HepG2 (cell line): ENCODE data around the gene SUMO4. TPM values are rescaled to one million over a fixed set of nuclear protein-coding genes. Genes with fewer than 3 reads are reported as not detected.

Experiments used
- ATAC-seq: fragments of 200-7000 bp; cut with Tn5 transposase; 3 replicates; pipeline ENCODE4 v1.9.1; 2020; ENCODE audit warnings: mild to moderate bottlenecking, moderate library complexity
- BruUV-seq: library from RNA; stranded (reverse); fragments of 400-500 nt; replicated peaks from 2 replicates; lab custom pipeline; 2021; lab: Mats Ljungman, UMichigan
- CTCF ChIA-PET: fragments of 300-600 bp; formaldehyde crosslinking; extraction: SDS; loops from one replicate; lab custom pipeline; 2021; ENCODE audit warnings: low total read pairs, inconsistent platforms, low intra/inter-chr PET ratio; lab: Yijun Ruan, JAX
- POLR2A ChIA-PET: fragments of 350-600 bp; sonication (Branson Sonifier 250); formaldehyde crosslinking; loops from one replicate; lab custom pipeline; 2020; ENCODE audit warnings: antibody characterized with exemption, inconsistent platforms; lab: Yijun Ruan, JAX
- DNase-seq: peaks from one replicate; pipeline ENCODE4 v3.0.0-alpha.2; 2015; ENCODE audit warnings: low spot score
- FAIRE-seq: peaks from 3 replicates; lab custom pipeline; 2011; peaks lifted over from hg19 to GRCh38; lab: Jason Lieb, UNC
- H2AFZ ChIP-seq: one replicate; pipeline ENCODE4 v1.6.1; 2011; ENCODE audit warnings: low read length, inconsistent platforms
- H3K27ac ChIP-seq: fragments of 300-600 bp; 3 replicates; pipeline ENCODE4 v1.8.0; 2011; ENCODE audit warnings: mixed run types, mild to moderate bottlenecking, mixed read lengths, low read length, inconsistent platforms; ENCODE audit not compliant: insufficient read depth; ENCODE audit errors: extremely low read length
- H3K27me3 ChIP-seq, 2 experiments: fragments of 200-600 bp in 1 of 2; 2 replicates in 1 of 2; 3 replicates in 1 of 2; pipeline versions ENCODE4 v1.6.0 to v1.8.0; 2011; ENCODE audit warnings: low read length in 2 of 2, mild to moderate bottlenecking in 2 of 2, moderate library complexity in 2 of 2, inconsistent platforms in 1 of 2; ENCODE audit not compliant: insufficient read depth in 2 of 2, control insufficient read depth in 1 of 2
- H3K36me3 ChIP-seq, 2 experiments: fragments of 200-600 bp in 1 of 2; replicated peaks in 1 of 2; 2 replicates in 1 of 2; 3 replicates in 1 of 2; pipeline versions ENCODE4 v1.5.1 to v1.8.0; 2011; ENCODE audit warnings: low read length in 2 of 2, inconsistent platforms in 1 of 2; ENCODE audit not compliant: insufficient read depth in 2 of 2, control insufficient read depth in 1 of 2
- H3K4me1 ChIP-seq: 2 replicates; pipeline ENCODE4 v1.5.1; 2012; ENCODE audit warnings: low read length, inconsistent platforms; ENCODE audit not compliant: insufficient read depth
- H3K4me2 ChIP-seq: 2 replicates; pipeline ENCODE4 v1.6.0; 2011; ENCODE audit warnings: low read depth, low read length, inconsistent platforms
- H3K4me3 ChIP-seq, 3 experiments: fragments of 200-600 bp in 1 of 3; sonication (generic), shearing (Covaris generic) in 1 of 3; replicated peaks in 1 of 3; 2 replicates each; pipeline ENCODE4 v1.5.1; 2011 to 2016; ENCODE audit warnings: low read length in 3 of 3, inconsistent platforms in 2 of 3, low read depth in 2 of 3, mild to moderate bottlenecking in 2 of 3, control low read depth in 1 of 3, mixed read lengths in 1 of 3; ENCODE audit not compliant: insufficient read depth in 1 of 3
- H3K79me2 ChIP-seq: one replicate; pipeline ENCODE4 v1.6.1; 2011; ENCODE audit warnings: low read length, inconsistent platforms; ENCODE audit not compliant: insufficient read depth
- H3K9ac ChIP-seq: 2 replicates; pipeline ENCODE4 v1.6.0; 2011; ENCODE audit warnings: mild to moderate bottlenecking, low read depth, low read length, inconsistent platforms; ENCODE audit not compliant: insufficient read depth
- H3K9me3 ChIP-seq: 2 replicates; pipeline ENCODE4 v1.5.1; 2012; ENCODE audit warnings: mild to moderate bottlenecking, low read length
- H4K20me1 ChIP-seq: 2 replicates; pipeline ENCODE4 v1.6.0; 2011; ENCODE audit warnings: inconsistent platforms, mild to moderate bottlenecking, low read length, moderate library complexity; ENCODE audit not compliant: insufficient read depth
- CENPX ChIP-seq: sonication (generic); formaldehyde crosslinking; IDR thresholded peaks from 2 replicates; pipeline ENCODE4 v1.9.0; 2021; ENCODE audit warnings: mild to moderate bottlenecking, missing genetic modification reagents, moderate library complexity
- CREB1 ChIP-seq, 2 experiments: fragments of 450-650 bp in 1 of 2; IDR thresholded peaks; 2 replicates each; pipeline ENCODE4 v1.6.1; 2016 to 2017; ENCODE audit warnings: control low read depth in 1 of 2, mild to moderate bottlenecking in 1 of 2, missing compliant biosample characterization in 1 of 2, missing genetic modification characterization in 1 of 2
- HNF1B ChIP-seq: sonication (generic); formaldehyde crosslinking; IDR thresholded peaks from 2 replicates; pipeline ENCODE4 v1.5.1; 2020; ENCODE audit warnings: mild to moderate bottlenecking, moderate library complexity, missing genetic modification reagents
- MZF1 ChIP-seq: sonication (generic); formaldehyde crosslinking; IDR thresholded peaks from 2 replicates; pipeline ENCODE4 v1.8.1; 2023; ENCODE audit warnings: mild to moderate bottlenecking, missing genetic modification reagents, borderline replicate concordance
- RXRA ChIP-seq: sonication (generic); formaldehyde crosslinking; IDR thresholded peaks from 2 replicates; pipeline ENCODE4 v1.5.1; 2020; ENCODE audit warnings: missing genetic modification reagents
- ZBTB21 ChIP-seq: sonication (generic); formaldehyde crosslinking; IDR thresholded peaks from 2 replicates; pipeline ENCODE4 v1.4.0; 2020; ENCODE audit warnings: missing genetic modification reagents
- ZNF251 ChIP-seq: sonication (generic); formaldehyde crosslinking; IDR thresholded peaks from 2 replicates; pipeline ENCODE4 v1.9.0; 2021; ENCODE audit warnings: mild to moderate bottlenecking, missing genetic modification reagents
- ZNF30 ChIP-seq: sonication (generic); formaldehyde crosslinking; IDR thresholded peaks from 2 replicates; pipeline ENCODE4 v1.5.0; 2020; ENCODE audit warnings: mild to moderate bottlenecking, missing genetic modification reagents
- ZNF512B ChIP-seq: sonication (generic); formaldehyde crosslinking; IDR thresholded peaks from 2 replicates; pipeline ENCODE4 v1.5.1; 2020; ENCODE audit warnings: missing genetic modification reagents, mild to moderate bottlenecking, borderline replicate concordance
- WGBS: methylation state at CpG from one replicate; pipeline ENCODE4 v1.1.6; 2017; ENCODE audit warnings: low lambda C conversion rate; 5-methylcytosine and 5-hydroxymethylcytosine counted together
- in situ Hi-C: cut with HindIII; loops from 2 replicates; pipeline ENCODE4 v1.10.0; 2017; ENCODE audit warnings: low pct_unique_long_range_greater_than_20kb; ENCODE audit not compliant: extremely low pct_ligation_motif_present
- intact Hi-C: fragments of 100-400 bp; cut with micrococcal nuclease; formaldehyde crosslinking; loops from one replicate; pipeline ENCODE4 v1.10.0; 2022; ENCODE audit not compliant: unreplicated experiment
- polyA plus RNA-seq, 8 experiments: library from polyadenylated mRNA; depleted of rRNA in 3 of 8; stranded (reverse) in 7 of 8; unstranded in 1 of 8; fragments of >200 nt; fragmentation: Illumina TruSeq in 4 of 8; extraction: Trizol in 4 of 8; gene quantifications; 2 replicates each; pipeline versions ENCODE4 v1.2.1 to v1.2.3, GENCODE V29; 2011 to 2016; ENCODE audit warnings: low read depth in 4 of 8, missing spikeins in 1 of 8, mixed read lengths in 1 of 8; ENCODE audit not compliant: insufficient read depth in 1 of 8
- total RNA-seq, 5 experiments: library from RNA; depleted of rRNA; stranded (reverse); fragments of >200 nt; fragmentation: Illumina TruSeq; extraction: Trizol; gene quantifications; 2 replicates each; pipeline ENCODE4 v1.2.3, GENCODE V29; 2016; ENCODE audit warnings: low read depth in 1 of 5

Gene SUMO4
- total and polyA plus RNA-seq, 2 of the 13 experiments (the other 11 are each of a cell fraction or from before 2014, with no cell fraction given), result 0.22 to 1.2 TPM

GRCh38 chr6:149435919-149436586 lies 36.0 kb downstream of the SUMO4 start:
- ChIA-PET CTCF (no interaction called here), POLR2A (no interaction called here)
- 43% methylated on average over 8 of the region's 13 CpGs for WGBS
- FAIRE-seq (no peak), DNase-seq (no peak), ATAC-seq (peak; percentile 6; the same call in 1 of the 3 replicates)
- H3K4me2 ChIP-seq, result no peak overlapping the region
- intact Hi-C loops, result no loop called here
- H3K9me3 ChIP-seq, result no peaks in the 10 kb centered on the region
- H3K27me3 ChIP-seq, result no peaks in the 10 kb centered on the region
- no peak overlapping the region for H3K4me3 ChIP-seq
- H3K27ac ChIP-seq, result no peak overlapping the region
- in situ Hi-C loops, result loop anchor here (10.0 kb wide), 1 partner anchor 861 kb away; no protein-coding TSS in a partner anchor
- H3K79me2 ChIP-seq, result no peaks in the 10 kb centered on the region
- H2AFZ ChIP-seq, result no peak overlapping the region
- H3K36me3 ChIP-seq, result no peaks in the 10 kb centered on the region
- peaks cover 17% of the 10 kb centered on the region for H3K4me1 ChIP-seq
- no peaks in the 10 kb centered on the region for H4K20me1 ChIP-seq
- no TSS peak for BruUV-seq
- no peak overlapping the region for H3K9ac ChIP-seq
- TF ChIP-seq RXRA (no peak), CREB1 (IDR thresholded peaks at IDR 0.05) (peak; percentile 58; the same call in 1 of the 2 replicates), CREB1 (CRISPR knock-in tag; IDR thresholded peaks at IDR 0.05) (no peak), CENPX (no peak)
- TF ChIP-seq, all 625 proteins: peak for 1

- Histone ChIP-seq H3K27ac (no peak overlapping the region), H4K20me1 (no peaks in the 10 kb centered on the region), H3K4me1 (peaks cover 23% of the 10 kb centered on the region), H2AFZ (no peak overlapping the region), H3K4me2 (no peak overlapping the region), H3K9me3 (no peaks in the 10 kb centered on the region), H3K9ac (no peak overlapping the region), H3K4me3 (no peak overlapping the region), H3K27me3 (no peaks in the 10 kb centered on the region), H3K79me2 (no peaks in the 10 kb centered on the region), H3K36me3 (no peaks in the 10 kb centered on the region)
- CTCF ChIA-PET, result no interaction called here
- ATAC-seq (no peak), DNase-seq (no peak), FAIRE-seq (no peak)
- no TSS peak for BruUV-seq
- WGBS, result 53% methylated on average over 5 of the region's 12 CpGs
- TF ChIP-seq HNF1B (CRISPR knock-in tag), result no peak
- no peak for TF ChIP-seq ZNF512B (CRISPR knock-in tag)
- no peak for TF ChIP-seq ZNF30 (CRISPR knock-in tag)
- no peak for TF ChIP-seq ZNF251
- no peak for TF ChIP-seq ZBTB21
- no peak for TF ChIP-seq MZF1 (CRISPR knock-in tag)
- POLR2A ChIA-PET, result no interaction called here
- intact Hi-C loops (no loop called here), in situ Hi-C loops (loop anchor here (10.0 kb wide), 1 partner anchor 862 kb away; no protein-coding TSS in a partner anchor)
Observed at GRCh38 chr6:149436647-149437046, 36.6 kb downstream of the SUMO4 start.
